T47D (cell line): Measurements from ENCODE around the gene RBM33.

Experiments
- DNase-seq, 2 experiments: peaks; one replicate each; pipeline versions ENCODE4 v3.0.0 to v3.0.0-alpha.2; 2011 to 2012; ENCODE audit warnings: low read depth in 1 of 2, low spot score in 1 of 2
- JUND ChIP-seq: IDR thresholded peaks from 2 replicates; pipeline ENCODE4 v1.6.1; 2012; ENCODE audit warnings: low read depth
- in situ Hi-C: cut with HindIII; loops from 2 replicates; pipeline ENCODE4 v1.10.0; 2016; ENCODE audit warnings: low sequenced_read_pairs, low pct_unique_long_range_greater_than_20kb

RBM33 gene

DNA sequence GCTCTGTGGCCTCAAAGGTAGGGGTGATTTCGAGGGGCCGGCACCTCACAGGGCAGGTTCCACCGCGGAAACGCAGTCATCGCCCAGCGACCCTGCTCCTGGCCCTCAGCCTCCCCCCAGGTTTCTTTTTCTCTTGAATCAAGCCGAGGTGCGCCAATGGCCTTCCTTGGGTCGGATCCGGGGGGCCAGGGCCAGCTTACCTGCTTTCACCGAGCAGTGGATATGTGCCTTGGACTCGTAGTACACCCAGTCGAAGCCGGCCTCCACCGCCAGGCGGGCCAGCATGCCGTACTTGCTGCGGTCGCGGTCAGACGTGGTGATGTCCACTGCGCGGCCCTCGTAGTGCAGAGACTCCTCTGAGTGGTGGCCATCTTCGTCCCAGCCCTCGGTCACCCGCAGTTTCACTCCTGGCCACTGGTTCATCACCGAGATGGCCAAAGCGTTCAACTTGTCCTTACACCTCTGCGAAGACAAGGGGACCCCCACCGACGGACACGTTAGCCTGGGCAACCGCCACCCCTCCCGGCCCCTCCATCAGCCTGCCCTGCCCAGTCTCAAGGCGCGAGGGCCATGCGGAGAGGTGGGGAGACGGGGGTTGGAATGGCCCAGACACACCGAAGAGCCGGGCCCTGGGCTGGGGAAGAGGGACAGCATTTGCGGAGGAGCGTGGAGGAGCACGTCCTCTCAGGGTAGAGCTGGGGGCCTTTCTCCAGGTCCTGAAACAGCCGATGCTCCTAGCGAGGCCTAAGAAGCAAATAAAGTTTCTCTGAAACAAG is 161.8 kb downstream of the RBM33 start:
- no peak for TF ChIP-seq JUND
- in situ Hi-C loops: no loop called here
- DNase-seq: no peak

DNA sequence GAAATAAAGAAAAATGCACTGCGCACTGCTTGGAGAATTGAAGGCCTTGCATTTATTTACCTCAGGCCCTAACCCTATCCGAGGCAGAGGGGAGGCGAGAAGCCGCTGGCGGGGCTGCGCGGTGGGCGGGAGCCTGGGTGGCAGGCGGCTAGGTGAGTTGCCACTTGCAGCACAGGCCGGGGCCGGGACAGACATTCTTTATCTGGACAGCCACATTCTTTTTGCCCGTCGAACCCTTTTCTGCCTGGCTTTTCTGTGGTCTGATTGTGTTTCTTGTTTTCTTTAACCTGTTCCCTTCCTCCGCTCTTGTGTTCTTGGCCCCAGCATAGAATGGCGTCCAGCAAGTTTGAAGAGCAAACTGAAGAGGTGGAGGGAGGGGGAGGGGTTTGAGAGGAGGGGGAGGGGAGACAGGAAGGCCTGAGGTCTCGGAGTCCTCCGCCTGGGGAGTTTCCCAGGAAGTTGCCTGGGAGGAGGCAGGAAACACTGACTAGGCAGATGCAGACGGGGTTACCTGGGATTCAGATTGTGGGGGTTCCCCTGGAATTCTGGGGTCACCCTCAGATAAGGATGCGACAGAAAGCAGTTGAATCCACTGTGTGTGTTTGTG is 162.7 kb downstream of the RBM33 start:
- in situ Hi-C loops: no loop called here
- DNase-seq: no peak
- TF ChIP-seq JUND: no peak

GRCh38 chr7:155807789-155808548 is 163.5 kb downstream of the RBM33 start:
- in situ Hi-C loops: no loop called here
- no peak for DNase-seq
- no peak for TF ChIP-seq JUND

GRCh38 chr7:155808549-155809331 is 164.3 kb downstream of the RBM33 start:
- no peak for TF ChIP-seq JUND
- peak in 1 of 2 experiments; percentile 60 for DNase-seq
- in situ Hi-C loops: no loop called here

DNA sequence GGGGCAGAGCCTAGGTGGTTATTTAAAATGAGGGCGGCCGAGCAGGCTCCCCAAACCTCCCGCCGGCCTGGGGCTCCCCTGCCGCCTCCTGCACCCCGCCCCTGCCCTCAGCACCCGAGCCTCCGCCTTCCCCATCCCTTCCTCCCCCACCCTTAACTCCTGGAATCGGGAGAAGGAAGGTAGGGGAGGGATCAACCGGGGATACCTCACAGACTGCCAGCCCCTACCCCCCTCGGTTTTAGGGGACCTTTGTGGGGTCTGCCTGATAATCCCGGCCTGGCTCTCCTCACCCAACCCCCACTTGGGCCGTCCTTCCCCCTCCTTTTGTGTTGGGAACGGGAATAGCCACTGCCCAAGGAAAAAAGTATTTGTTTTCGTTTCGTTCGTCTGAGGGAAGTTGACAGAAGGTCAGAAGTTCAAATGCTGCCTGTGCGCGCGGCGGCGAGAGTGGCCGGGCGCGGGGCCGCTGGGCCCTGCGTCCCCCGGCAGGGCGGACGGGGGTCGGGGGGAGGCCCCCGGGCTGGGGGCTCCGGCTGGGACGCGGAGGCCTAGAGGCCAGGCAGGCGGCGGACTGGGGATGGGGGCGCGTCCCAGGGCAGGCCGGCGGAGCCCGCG is 165.0 kb downstream of the RBM33 start:
- DNase-seq: no peak
- in situ Hi-C loops: no loop called here
- no peak for TF ChIP-seq JUND

GRCh38 chr7:155809947-155810769 is 165.7 kb downstream of the RBM33 start:
- no peak for TF ChIP-seq JUND
- in situ Hi-C loops: no loop called here
- no peak for DNase-seq

- TF ChIP-seq JUND: no peak
- DNase-seq: no peak
- in situ Hi-C loops: no loop called here
Measured at GRCh38 chr7:155810770-155811559, 166.5 kb downstream of the RBM33 start.

- in situ Hi-C loops: no loop called here
- no peak for DNase-seq
- TF ChIP-seq JUND: no peak
Measured at GRCh38 chr7:155811560-155811894, 167.1 kb downstream of the RBM33 start.

DNA sequence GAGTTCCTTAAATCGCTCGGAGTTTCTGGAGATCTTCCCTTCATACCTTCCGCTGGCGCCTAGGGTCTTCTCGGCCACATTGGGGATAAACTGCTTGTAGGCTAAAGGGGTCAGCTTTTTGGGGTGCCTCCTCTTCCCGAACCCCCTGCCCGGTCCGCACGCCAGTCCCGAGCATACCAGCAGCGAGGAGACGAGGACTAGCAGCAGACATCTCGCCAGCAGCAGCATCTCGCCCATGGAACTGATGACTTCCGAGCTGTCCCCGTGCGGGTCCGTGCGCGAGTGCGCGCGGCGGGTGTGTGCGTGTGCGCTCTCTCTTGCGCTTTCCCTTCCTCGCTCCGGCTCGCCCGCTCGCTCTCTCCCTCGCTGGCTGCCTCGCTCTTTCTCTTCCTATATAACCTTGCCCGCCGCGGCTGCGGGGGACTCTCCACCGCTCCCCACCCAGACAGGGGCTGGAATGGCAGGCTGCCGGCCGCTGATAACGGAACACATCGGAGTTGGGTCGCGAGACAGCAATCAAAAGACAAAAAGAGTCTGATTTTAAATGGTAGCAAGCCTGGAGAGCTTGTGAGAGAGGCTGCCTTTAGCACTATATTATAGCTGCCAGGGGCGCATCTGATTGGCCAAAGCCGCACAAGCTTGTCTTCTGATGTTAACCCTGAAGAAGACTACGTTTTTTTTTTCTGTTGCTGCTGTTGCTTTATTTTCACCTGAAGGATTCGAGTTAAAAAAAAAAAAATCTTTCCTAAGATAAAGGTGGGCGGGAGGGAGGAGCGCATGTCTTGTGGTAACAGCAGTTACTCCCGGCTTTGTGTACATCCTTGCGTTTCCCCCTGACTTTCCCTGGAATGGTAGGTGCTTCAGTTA is 167.7 kb downstream of the RBM33 start, which contains the start of gene SHH:
TSS of gene SHH (minus strand) at position 569 of the 867 bp plus-strand sequence. CDS start at position 228, 341 bp downstream.
- in situ Hi-C loops: no loop called here

GRCh38 chr7:155813125-155813524 is 168.7 kb downstream of the RBM33 start:
- in situ Hi-C loops: no loop called here

More for the DNA sequence above, 167.7 kb downstream of the RBM33 start, which contains the start of gene SHH:
- TF ChIP-seq JUND: no peak
- DNase-seq: no peak

More at GRCh38 chr7:155813125-155813524, 168.7 kb downstream of the RBM33 start:
- DNase-seq: no peak
- TF ChIP-seq JUND: no peak
